GM19467 (cell line): ENCODE results near the gene SLC4A9.
"Not testable (repeated sequence)": the region's sequence is repeated elsewhere in the genome, so short reads cannot be mapped to it uniquely, and the experiment has no call there.

Experiments
- ATAC-seq: cut with Tn5 transposase; IDR thresholded peaks from one replicate; pipeline ENCODE4 v1.9.1; 2021; ENCODE audit warnings: mild to moderate bottlenecking, moderate library complexity; ENCODE audit not compliant: unreplicated experiment

SLC4A9 gene

GRCh38 chr5:140338908-140339307 lies 21.1 kb upstream of the SLC4A9 start:
- no peak for ATAC-seq

- ATAC-seq: no peak
These were observed 20.4 kb upstream of the SLC4A9 start for GRCh38 chr5:140339636-140340035.

- no peak for ATAC-seq
These were observed 19.3 kb upstream of the SLC4A9 start for GRCh38 chr5:140340605-140341121.

- no peak for ATAC-seq
These were observed 18.4 kb upstream of the SLC4A9 start for GRCh38 chr5:140341591-140341990.

GRCh38 chr5:140342287-140342686 lies 17.7 kb upstream of the SLC4A9 start:
- no peak for ATAC-seq

DNA sequence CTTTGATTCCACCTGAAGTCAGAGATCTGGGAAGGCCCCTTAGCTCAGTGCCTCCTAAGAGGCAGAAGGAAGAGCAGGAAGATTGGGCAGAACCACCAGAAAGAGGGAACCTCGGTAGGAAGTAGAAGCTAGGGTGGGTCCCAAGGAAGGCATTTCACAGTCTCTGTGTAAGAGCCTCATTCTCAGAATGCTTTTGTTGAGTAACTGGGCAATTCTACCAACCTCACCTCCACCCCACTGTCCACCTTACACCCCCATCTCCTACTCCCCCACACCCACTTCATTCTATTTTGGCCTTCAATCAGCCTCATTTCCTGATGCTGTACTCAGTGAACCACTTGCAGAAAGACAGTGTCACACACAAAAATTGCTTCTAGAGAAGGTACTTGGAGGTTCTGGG lies 17.1 kb upstream of the SLC4A9 start:
- ATAC-seq: no peak

GRCh38 chr5:140343849-140344248 lies 16.1 kb upstream of the SLC4A9 start:
- not testable (repeated sequence) for ATAC-seq

DNA sequence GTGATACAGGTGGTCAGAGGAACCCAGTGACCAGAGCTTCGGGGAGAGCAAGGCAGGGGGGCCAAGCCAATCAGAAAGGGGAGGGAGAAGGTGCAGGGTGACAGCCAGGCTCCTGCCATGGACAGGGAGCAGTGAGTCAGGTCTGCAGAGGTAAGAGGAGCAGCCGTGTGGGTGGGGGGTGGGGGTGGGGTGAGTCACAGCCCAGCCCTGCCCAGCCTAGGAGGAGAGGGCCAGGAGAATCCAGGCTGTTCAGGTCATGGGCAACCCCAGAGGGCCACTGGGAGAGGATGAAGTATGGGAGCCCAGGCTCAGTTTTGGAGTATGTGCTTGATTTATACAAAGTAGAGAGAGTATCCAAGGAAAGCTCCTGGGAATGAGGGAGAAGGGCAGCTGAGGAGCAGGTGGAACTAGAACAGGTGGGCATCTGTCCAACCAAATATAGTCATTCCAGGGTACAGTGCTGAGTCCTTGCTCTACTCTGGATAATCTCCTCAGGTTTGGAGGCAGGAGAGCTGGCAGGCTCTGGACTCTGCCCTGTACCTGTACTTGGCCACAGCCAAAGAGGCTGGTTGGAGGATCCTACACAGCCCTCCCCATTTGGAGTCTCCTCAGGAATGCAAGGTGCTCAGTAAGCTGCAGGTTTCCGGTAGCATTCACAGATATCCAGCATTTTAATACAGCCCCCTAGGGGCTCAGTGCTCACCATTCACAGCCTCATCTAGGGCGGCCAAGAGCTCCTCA lies 15.1 kb upstream of the SLC4A9 start:
- no peak for ATAC-seq

- ATAC-seq: peak; percentile 27
These were observed 14.1 kb upstream of the SLC4A9 start for GRCh38 chr5:140345919-140346347.

- ATAC-seq: peak; percentile 65
These were observed 13.4 kb upstream of the SLC4A9 start, which contains the start of gene HBEGF for GRCh38 chr5:140346348-140347221. Gene HBEGF (minus strand): TSS chr5:140346603. CDS start chr5:140346328, 275 bp downstream.

- ATAC-seq: no peak
These were observed 12.6 kb upstream of the SLC4A9 start for GRCh38 chr5:140347360-140347759.

GRCh38 chr5:140348104-140348503 lies 11.9 kb upstream of the SLC4A9 start:
- ATAC-seq: no peak

GRCh38 chr5:140349244-140349643 lies 10.8 kb upstream of the SLC4A9 start:
- ATAC-seq: no peak

DNA sequence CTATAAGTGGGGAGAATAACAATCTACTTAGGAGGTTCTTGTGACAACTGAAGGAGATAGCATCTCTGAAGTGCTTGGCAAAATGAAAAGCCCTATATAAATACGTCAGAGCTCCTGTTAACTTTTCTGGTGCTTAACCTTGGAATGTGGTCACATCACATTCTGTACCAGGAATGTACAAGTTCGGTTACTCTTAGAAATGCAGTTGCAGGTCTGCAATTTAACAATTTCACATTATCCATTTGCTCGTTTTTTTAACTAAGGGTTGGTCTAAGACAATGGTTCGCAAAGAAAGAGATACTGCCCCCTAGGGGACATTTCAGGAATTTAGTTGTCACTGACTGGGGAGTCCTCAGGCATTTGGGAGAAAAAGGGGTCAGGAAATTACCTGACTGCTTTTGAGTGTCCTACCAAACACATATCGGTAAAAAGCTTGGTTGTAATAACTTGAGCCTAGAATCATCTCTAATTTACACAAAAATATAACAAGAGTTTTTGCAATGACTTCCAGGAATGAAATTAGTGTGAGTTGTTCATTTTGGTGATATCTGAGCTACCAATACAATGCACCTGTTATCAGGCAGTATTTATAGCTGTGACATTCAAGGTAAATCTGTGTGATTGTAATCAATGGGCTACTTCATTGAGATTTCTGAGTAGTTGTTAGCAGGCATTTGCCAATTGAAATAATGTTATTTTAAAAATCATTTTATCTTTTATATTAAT lies 8.2 kb upstream of the SLC4A9 start:
- ATAC-seq: no peak

- no peak for ATAC-seq
These were observed 4.4 kb upstream of the SLC4A9 start for GRCh38 chr5:140355546-140355945.

DNA sequence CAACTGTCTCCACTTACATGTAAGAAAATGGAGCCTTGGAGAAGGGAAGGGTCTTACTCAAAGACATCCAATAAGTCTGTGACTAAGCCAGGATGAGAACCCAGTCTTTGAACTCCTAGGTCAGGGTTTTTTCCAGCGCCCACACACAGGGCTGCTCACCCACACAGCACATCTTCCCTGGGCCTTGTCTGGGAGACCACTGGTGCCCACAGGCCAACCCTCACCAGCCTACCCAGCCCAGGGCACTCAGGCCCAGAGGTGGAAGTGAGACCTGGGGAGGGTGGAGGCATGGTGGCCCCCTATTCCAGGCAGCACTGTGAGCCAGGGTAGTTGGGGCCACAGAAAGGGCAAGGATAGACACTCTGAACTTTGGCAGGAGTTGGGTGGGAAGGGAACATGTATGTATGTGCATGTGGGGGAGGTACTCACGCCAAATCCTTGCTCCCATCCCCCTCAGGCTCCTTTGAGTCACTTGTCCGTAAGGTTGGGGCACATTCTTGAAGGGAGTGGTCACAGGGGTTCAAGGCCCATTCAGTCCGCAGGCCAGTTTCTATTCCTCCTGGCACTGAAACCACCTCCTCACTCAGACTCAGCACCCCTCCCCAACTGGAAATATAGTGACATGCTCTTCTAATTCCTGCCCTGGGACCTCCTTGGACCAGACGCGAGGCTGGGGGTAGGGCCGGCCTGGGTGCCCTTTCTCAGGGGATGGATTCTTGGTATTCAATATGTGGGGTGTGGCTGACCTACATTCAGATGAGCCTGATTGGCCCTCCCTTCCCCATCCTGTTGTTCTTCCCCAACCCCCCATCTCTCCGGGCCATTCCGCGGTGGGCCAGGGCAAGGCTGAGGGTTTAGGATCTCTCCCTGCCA lies 2.9 kb upstream of the SLC4A9 start:
- ATAC-seq: no peak

DNA sequence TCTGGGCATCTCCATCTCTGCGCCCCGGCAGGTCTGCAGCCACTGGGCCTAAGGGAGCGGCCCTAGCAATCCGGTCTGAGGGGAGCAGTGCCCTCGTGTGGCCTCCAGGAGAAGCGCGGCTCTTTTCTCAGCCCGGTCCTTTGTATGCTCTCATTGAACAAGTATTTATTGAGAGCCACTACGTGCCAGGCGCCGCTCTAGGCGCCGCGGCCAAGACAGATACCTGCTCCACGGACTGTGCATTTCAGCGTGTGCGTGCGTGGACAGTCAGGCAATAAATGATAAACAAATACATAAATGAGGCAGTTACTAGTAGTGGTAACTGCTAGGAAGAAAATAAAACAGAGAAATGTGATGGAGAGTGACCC lies 2.3 kb upstream of the SLC4A9 start:
- peak; percentile 89 for ATAC-seq

DNA sequence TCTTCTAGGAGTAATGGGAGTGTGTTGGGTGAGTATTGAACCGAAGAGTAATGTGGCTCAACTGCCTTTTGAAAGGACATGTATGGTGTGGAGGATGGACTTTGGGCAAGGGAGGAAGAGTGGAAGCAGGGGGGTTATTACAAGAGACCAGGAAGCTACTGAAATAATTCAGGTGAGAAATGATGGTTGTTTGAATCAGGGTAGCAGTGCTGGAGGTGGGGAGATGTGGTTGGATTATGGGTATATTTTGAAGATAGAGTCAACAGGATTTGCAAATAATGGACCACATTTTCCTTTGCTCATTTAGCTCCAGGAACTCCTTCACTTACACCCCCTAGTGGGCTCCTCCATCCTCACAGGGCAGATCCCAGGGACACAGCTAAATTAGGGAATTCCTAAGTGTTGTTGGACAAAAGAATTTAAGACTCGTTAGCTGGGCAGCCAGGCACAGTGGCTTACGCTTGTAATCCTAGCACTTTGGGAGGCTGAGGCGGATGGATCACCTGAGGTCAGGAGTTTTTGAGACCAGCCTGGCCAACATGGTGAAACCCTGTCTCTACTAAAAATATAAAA lies 1.2 kb upstream of the SLC4A9 start:
- no peak for ATAC-seq

- no peak for ATAC-seq
These were observed 886 bp downstream of the SLC4A9 start for GRCh38 chr5:140360681-140361479.
